GM18951 (cell line): ENCODE data around the gene TTC23.

Experiments
- POLR2A ChIP-seq: IDR thresholded peaks from 4 replicates; pipeline ENCODE4 v1.6.1; 2011; ENCODE audit warnings: mild to moderate bottlenecking; ENCODE audit not compliant: insufficient read length, insufficient read depth; ENCODE audit errors: extremely low read depth
- in situ Hi-C: fragments of 300-500 bp; cut with MboI; formaldehyde crosslinking; loops from one replicate; pipeline ENCODE4 v1.12.0; 2022; ENCODE audit warnings: low sequenced_read_pairs, mixed read lengths, inconsistent platforms; ENCODE audit not compliant: unreplicated experiment

The TTC23 gene

GRCh38 chr15:99174567-99175395 is 74.6 kb downstream of the TTC23 start:
- in situ Hi-C loops, result no loop called here
- TF ChIP-seq POLR2A, result no peak

GRCh38 chr15:99172989-99173388 is 76.4 kb downstream of the TTC23 start:
- in situ Hi-C loops, result no loop called here
- TF ChIP-seq POLR2A, result no peak

GRCh38 chr15:99172171-99172570 is 77.2 kb downstream of the TTC23 start:
- in situ Hi-C loops, result no loop called here
- no peak for TF ChIP-seq POLR2A

- in situ Hi-C loops, result no loop called here
- no peak for TF ChIP-seq POLR2A
Measured at GRCh38 chr15:99170476-99171065, 78.8 kb downstream of the TTC23 start.

GRCh38 chr15:99169769-99170311 is 79.5 kb downstream of the TTC23 start:
- in situ Hi-C loops, result no loop called here
- no peak for TF ChIP-seq POLR2A

GRCh38 chr15:99168601-99169580 is 80.5 kb downstream of the TTC23 start:
- no peak for TF ChIP-seq POLR2A
- in situ Hi-C loops, result no loop called here

- in situ Hi-C loops, result no loop called here
- no peak for TF ChIP-seq POLR2A
Measured at GRCh38 chr15:99167640-99168039, 81.7 kb downstream of the TTC23 start.

GRCh38 chr15:99167201-99167600 is 82.2 kb downstream of the TTC23 start:
- no peak for TF ChIP-seq POLR2A
- in situ Hi-C loops, result no loop called here

GRCh38 chr15:99165956-99166689 is 83.3 kb downstream of the TTC23 start:
- no peak for TF ChIP-seq POLR2A
- in situ Hi-C loops, result no loop called here

- TF ChIP-seq POLR2A, result no peak
- in situ Hi-C loops, result no loop called here
Measured at GRCh38 chr15:99165020-99165790, 84.2 kb downstream of the TTC23 start.

- in situ Hi-C loops, result no loop called here
- TF ChIP-seq POLR2A, result no peak
Measured at GRCh38 chr15:99164119-99164518, 85.3 kb downstream of the TTC23 start.
